HG02610 (cell line): ENCODE measurements around the gene CBX4.

Experiments used
- ATAC-seq: cut with Tn5 transposase; IDR thresholded peaks from one replicate; pipeline ENCODE4 v1.9.1; 2021; ENCODE audit warnings: mild to moderate bottlenecking, moderate library complexity; ENCODE audit not compliant: unreplicated experiment

Gene CBX4

GRCh38 chr17:79839356-79840268, at the start of gene CBX4:
CBX4 (minus strand) TSS chr17:79839440; CDS start chr17:79839251, 189 bp downstream.
- ATAC-seq = peak; percentile 57

- no peak for ATAC-seq
Observed at GRCh38 chr17:79888009-79888540, 48.8 kb upstream of the CBX4 start.

GRCh38 chr17:79887451-79887991, 48.3 kb upstream of the CBX4 start:
- no peak for ATAC-seq

GRCh38 chr17:79883202-79883601, 44.0 kb upstream of the CBX4 start:
- ATAC-seq = no peak

- ATAC-seq = no peak
Observed at GRCh38 chr17:79878329-79878947, 39.2 kb upstream of the CBX4 start.

- no peak for ATAC-seq
Observed at GRCh38 chr17:79877041-79877440, 37.8 kb upstream of the CBX4 start.

GRCh38 chr17:79875511-79875910, 36.3 kb upstream of the CBX4 start:
- ATAC-seq = no peak

- no peak for ATAC-seq
Observed at GRCh38 chr17:79874329-79874981, 35.2 kb upstream of the CBX4 start.

GRCh38 chr17:79873583-79873982, 34.3 kb upstream of the CBX4 start:
- ATAC-seq = no peak

GRCh38 chr17:79872762-79873161, 33.5 kb upstream of the CBX4 start:
- ATAC-seq = no peak

- no peak for ATAC-seq
Observed at GRCh38 chr17:79871131-79871530, 31.9 kb upstream of the CBX4 start.

- no peak for ATAC-seq
Observed at GRCh38 chr17:79870540-79870939, 31.3 kb upstream of the CBX4 start.

GRCh38 chr17:79866791-79867518, 27.7 kb upstream of the CBX4 start:
- ATAC-seq = no peak

- no peak for ATAC-seq
Observed at GRCh38 chr17:79865351-79866210, 26.3 kb upstream of the CBX4 start.

- ATAC-seq = no peak
Observed at GRCh38 chr17:79864617-79865250, 25.5 kb upstream of the CBX4 start.

GRCh38 chr17:79864147-79864546, 24.9 kb upstream of the CBX4 start:
- no peak for ATAC-seq

- ATAC-seq = no peak
Observed at GRCh38 chr17:79862771-79863440, 23.7 kb upstream of the CBX4 start.

- ATAC-seq = no peak
Observed at GRCh38 chr17:79862238-79862637, 23.0 kb upstream of the CBX4 start.
